NCI-H2029 treated with DMSO at 0.1 percent for 48 hours (cell line): ENCODE measurements around the gene COL24A1.
"Not testable (repeated sequence)": the region's sequence is repeated elsewhere in the genome, so short reads cannot be mapped to it uniquely, and the experiment has no call there.

Experiments used
- DNase-seq: peaks from one replicate; lab custom pipeline; 2025; lab: John Stamatoyannopoulos, UW

The COL24A1 gene

GRCh38 chr1:85801520-85801919 lies 355.1 kb downstream of the COL24A1 start:
- DNase-seq, result no peak

GRCh38 chr1:85799737-85800136 lies 356.8 kb downstream of the COL24A1 start:
- no peak for DNase-seq

GRCh38 chr1:85798419-85798818 lies 358.2 kb downstream of the COL24A1 start:
- DNase-seq, result no peak

- DNase-seq, result not testable (repeated sequence)
These were observed 379.6 kb downstream of the COL24A1 start for GRCh38 chr1:85777021-85777420.

- DNase-seq, result no peak
These were observed 393.8 kb downstream of the COL24A1 start for GRCh38 chr1:85762804-85763203.

GRCh38 chr1:85756864-85757263 lies 399.7 kb downstream of the COL24A1 start:
- DNase-seq, result no peak

GRCh38 chr1:85748120-85748519 lies 408.5 kb downstream of the COL24A1 start:
- no peak for DNase-seq

GRCh38 chr1:85746777-85747176 lies 409.8 kb downstream of the COL24A1 start:
- DNase-seq, result no peak

GRCh38 chr1:85743814-85744213 lies 412.8 kb downstream of the COL24A1 start:
- DNase-seq, result no peak

GRCh38 chr1:85734931-85735330 lies 421.6 kb downstream of the COL24A1 start:
- no peak for DNase-seq

GRCh38 chr1:85718678-85719340 lies 437.8 kb downstream of the COL24A1 start:
- DNase-seq, result no peak

- DNase-seq, result not testable (repeated sequence)
These were observed 442.0 kb downstream of the COL24A1 start for GRCh38 chr1:85714418-85715114.

GRCh38 chr1:85708829-85709227 lies 447.7 kb downstream of the COL24A1 start:
- no peak for DNase-seq

GRCh38 chr1:85707990-85708828 lies 448.4 kb downstream of the COL24A1 start, which contains the start of gene ZNHIT6:
Gene ZNHIT6 (minus strand): TSS chr1:85708433. CDS start chr1:85708284, 149 bp downstream.
- peak; percentile 74 for DNase-seq

GRCh38 chr1:85707267-85707989 lies 449.1 kb downstream of the COL24A1 start:
- no peak for DNase-seq

- DNase-seq, result no peak
These were observed 450.6 kb downstream of the COL24A1 start for GRCh38 chr1:85705940-85706339.

GRCh38 chr1:85700422-85700821 lies 456.1 kb downstream of the COL24A1 start:
- no peak for DNase-seq

GRCh38 chr1:85697895-85698294 lies 458.7 kb downstream of the COL24A1 start:
- no peak for DNase-seq

GRCh38 chr1:85692730-85693314 lies 463.8 kb downstream of the COL24A1 start:
- DNase-seq, result no peak

- no peak for DNase-seq
These were observed 466.7 kb downstream of the COL24A1 start for GRCh38 chr1:85689775-85690404.
